Measurements from ENCODE around the gene GNG7. TPM values are rescaled to one million over a fixed set of nuclear protein-coding genes. Genes with fewer than 3 reads are reported as not detected.

GNG7 gene
- polyA plus RNA-seq, 1 donor (not counting 4 experiments of a cell fraction or from before 2014, with no cell fraction given), result 0.01 TPM

DNA sequence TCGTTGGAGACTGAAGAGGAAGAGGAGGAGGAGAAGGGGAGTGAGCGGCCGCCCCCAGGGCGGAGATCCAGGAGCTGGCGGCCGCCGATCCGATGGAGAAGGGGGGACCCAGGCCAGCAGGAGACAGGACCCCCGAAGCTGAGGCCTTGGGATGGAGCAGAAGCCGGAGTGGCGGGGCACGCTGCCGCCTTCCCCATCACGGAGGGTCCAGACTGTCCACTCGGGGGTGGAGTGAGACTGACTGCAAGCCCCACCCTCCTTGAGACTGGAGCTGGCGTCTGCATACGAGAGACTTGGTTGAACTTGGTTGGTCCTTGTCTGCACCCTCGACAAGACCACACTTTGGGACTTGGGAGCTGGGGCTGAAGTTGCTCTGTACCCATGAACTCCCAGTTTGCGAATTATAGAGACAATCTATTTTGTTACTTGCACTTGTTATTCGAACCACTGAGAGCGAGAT lies 224.7 kb downstream of the GNG7 start:
- Histone ChIP-seq H3K9me3 (ENCODE audit: control insufficient read depth, low read depth, low read length) (peaks cover 5% of the 10 kb centered on the region), H3K4me2 (ENCODE audit: control insufficient read depth, extremely low read depth, insufficient read depth, low read depth, low read length) (peak overlapping the region; percentile 79), H3K9me1 (ENCODE audit: control insufficient read depth, extremely low read depth, insufficient read depth, low read length) (no peaks in the 10 kb centered on the region), H2AFZ (ENCODE audit: control insufficient read depth, low read length) (no peak overlapping the region), H3K9ac (ENCODE audit: control insufficient read depth, extremely low read depth, insufficient read depth, low read length) (peak overlapping the region; percentile 86), H3K4me3 (ENCODE audit: control insufficient read depth in 2 of 3, extremely low read depth in 1 of 3, insufficient read depth in 2 of 3, low read depth in 1 of 3, low read length in 3 of 3) (peak overlapping the region; percentile 84 to 99 (median 89)), H3K79me2 (ENCODE audit: control insufficient read depth, insufficient read depth, low read length) (peaks cover 21% of the 10 kb centered on the region), H3K4me1 (ENCODE audit: control insufficient read depth, extremely low read depth, insufficient read depth, low read length) (peaks cover 5% of the 10 kb centered on the region), H3K36me3 (ENCODE audit: control insufficient read depth in 2 of 2, extremely low read depth in 1 of 2, insufficient read depth in 2 of 2, low read length in 2 of 2) (peaks cover 5 to 8% of the 10 kb centered on the region in 2 experiments), H3K27me3 (ENCODE audit: control insufficient read depth, extremely low read depth, insufficient read depth, low read length) (no peaks in the 10 kb centered on the region), H3K27ac (ENCODE audit: control insufficient read depth, insufficient read depth, low read length) (peak overlapping the region; percentile 21), H4K20me1 (ENCODE audit: control insufficient read depth, extremely low read depth, insufficient read depth, low read length) (peaks cover 6% of the 10 kb centered on the region)
- FAIRE-seq (peak; percentile 46), DNase-seq (ENCODE audit: low read depth, low spot score) (no peak)
- dilution Hi-C loops (cut with MboI; ENCODE audit: extremely low pct_ligation_motif_present, low sequenced_read_pairs), result no loop called here
- TF ChIP-seq EZH2 (IDR thresholded peaks at IDR 0.05; ENCODE audit: low read length), result no peak
- TF ChIP-seq, protein P1, sequence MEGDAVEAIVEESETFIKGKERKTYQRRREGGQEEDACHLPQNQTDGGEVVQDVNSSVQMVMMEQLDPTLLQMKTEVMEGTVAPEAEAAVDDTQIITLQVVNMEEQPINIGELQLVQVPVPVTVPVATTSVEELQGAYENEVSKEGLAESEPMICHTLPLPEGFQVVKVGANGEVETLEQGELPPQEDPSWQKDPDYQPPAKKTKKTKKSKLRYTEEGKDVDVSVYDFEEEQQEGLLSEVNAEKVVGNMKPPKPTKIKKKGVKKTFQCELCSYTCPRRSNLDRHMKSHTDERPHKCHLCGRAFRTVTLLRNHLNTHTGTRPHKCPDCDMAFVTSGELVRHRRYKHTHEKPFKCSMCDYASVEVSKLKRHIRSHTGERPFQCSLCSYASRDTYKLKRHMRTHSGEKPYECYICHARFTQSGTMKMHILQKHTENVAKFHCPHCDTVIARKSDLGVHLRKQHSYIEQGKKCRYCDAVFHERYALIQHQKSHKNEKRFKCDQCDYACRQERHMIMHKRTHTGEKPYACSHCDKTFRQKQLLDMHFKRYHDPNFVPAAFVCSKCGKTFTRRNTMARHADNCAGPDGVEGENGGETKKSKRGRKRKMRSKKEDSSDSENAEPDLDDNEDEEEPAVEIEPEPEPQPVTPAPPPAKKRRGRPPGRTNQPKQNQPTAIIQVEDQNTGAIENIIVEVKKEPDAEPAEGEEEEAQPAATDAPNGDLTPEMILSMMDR (optimal IDR thresholded peaks at IDR 0.05 in 1 of 3, IDR thresholded peaks at IDR 0.05 in 1 of 3, conservative IDR thresholded peaks at IDR 0.05 in 1 of 3; ENCODE audit: extremely low read depth in 1 of 3, insufficient read depth in 2 of 3, low read length in 3 of 3), result no peak

DNA sequence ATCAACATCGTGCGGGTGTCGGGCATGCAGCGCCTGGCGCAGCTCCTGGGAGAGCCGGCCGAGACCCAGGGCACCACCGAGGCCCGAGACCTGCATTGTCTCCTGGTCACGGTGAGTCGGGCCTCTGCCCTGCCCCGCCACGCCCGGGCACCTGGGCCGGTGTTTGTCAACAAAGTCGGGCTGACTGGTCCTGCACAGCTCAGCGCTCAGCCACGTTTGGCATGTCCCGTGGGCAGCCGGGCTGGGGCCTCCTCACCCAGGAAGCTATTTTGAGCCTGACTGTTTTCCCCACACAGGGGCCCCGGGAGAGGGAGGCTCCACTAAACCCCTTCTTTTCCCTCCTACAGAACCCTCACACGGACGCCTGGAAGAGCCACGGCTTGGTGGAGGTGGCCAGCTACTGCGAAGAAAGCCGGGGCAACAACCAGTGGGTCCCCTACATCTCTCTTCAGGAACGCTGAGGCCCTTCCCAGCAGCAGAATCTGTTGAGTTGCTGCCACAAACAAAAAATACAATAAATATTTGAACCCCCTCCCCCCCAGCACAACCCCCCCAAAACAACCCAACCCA lies 225.3 kb downstream of the GNG7 start:
- peak overlapping the region; percentile 84 to 99 (median 89) for H3K4me3 ChIP-seq (ENCODE audit: control insufficient read depth in 2 of 3, extremely low read depth in 1 of 3, insufficient read depth in 2 of 3, low read depth in 1 of 3, low read length in 3 of 3)
- dilution Hi-C loops (cut with MboI; ENCODE audit: extremely low pct_ligation_motif_present, low sequenced_read_pairs), result no loop called here
- TF ChIP-seq EZH2 (IDR thresholded peaks at IDR 0.05; ENCODE audit: low read length), result no peak
- TF ChIP-seq, protein P1 (optimal IDR thresholded peaks at IDR 0.05 in 1 of 3, IDR thresholded peaks at IDR 0.05 in 1 of 3, conservative IDR thresholded peaks at IDR 0.05 in 1 of 3; ENCODE audit: extremely low read depth in 1 of 3, insufficient read depth in 2 of 3, low read length in 3 of 3), result no peak
- H3K27me3 ChIP-seq (ENCODE audit: control insufficient read depth, extremely low read depth, insufficient read depth, low read length), result no peaks in the 10 kb centered on the region
- H3K9ac ChIP-seq (ENCODE audit: control insufficient read depth, extremely low read depth, insufficient read depth, low read length), result peak overlapping the region; percentile 86
- no peaks in the 10 kb centered on the region for H3K9me1 ChIP-seq (ENCODE audit: control insufficient read depth, extremely low read depth, insufficient read depth, low read length)
- H3K27ac ChIP-seq (ENCODE audit: control insufficient read depth, insufficient read depth, low read length), result peak overlapping the region; percentile 76
- H2AFZ ChIP-seq (ENCODE audit: control insufficient read depth, low read length), result no peak overlapping the region
- peaks cover 5% of the 10 kb centered on the region for H3K4me1 ChIP-seq (ENCODE audit: control insufficient read depth, extremely low read depth, insufficient read depth, low read length)
- peak overlapping the region; percentile 79 for H3K4me2 ChIP-seq (ENCODE audit: control insufficient read depth, extremely low read depth, insufficient read depth, low read depth, low read length)
- peaks cover 21% of the 10 kb centered on the region for H3K79me2 ChIP-seq (ENCODE audit: control insufficient read depth, insufficient read depth, low read length)
- FAIRE-seq (no peak), DNase-seq (ENCODE audit: low read depth, low spot score) (no peak)
- peaks cover 6% of the 10 kb centered on the region for H4K20me1 ChIP-seq (ENCODE audit: control insufficient read depth, extremely low read depth, insufficient read depth, low read length)
- H3K9me3 ChIP-seq (ENCODE audit: control insufficient read depth, low read depth, low read length), result peaks cover under 1% of the 10 kb centered on the region
- peaks cover 5 to 8% of the 10 kb centered on the region in 2 experiments for H3K36me3 ChIP-seq (ENCODE audit: control insufficient read depth in 2 of 2, extremely low read depth in 1 of 2, insufficient read depth in 2 of 2, low read length in 2 of 2)
